ENCODE results near the gene ARHGEF33. TPM values are rescaled to one million over a fixed set of nuclear protein-coding genes. Genes with fewer than 3 reads are reported as not detected.

Gene ARHGEF33
- total RNA-seq, 2 experiments from 2014 or later: not detected

- Mint-ChIP-seq H3K4me1 (no peaks in the 10 kb centered on the region), H3K27me3 (no peaks in the 10 kb centered on the region), H3K4me3 (no peak overlapping the region), H3K27ac (no peak overlapping the region), H3K36me3 (ENCODE audit: low read depth) (no peaks in the 10 kb centered on the region), H3K9me3 (no peaks in the 10 kb centered on the region)
- ChIA-PET CTCF (interaction anchor here (0.6 to 5.5 kb wide), 22 partner anchors 7 to 297 kb away, joined by 3 to 63 read pairs (median 3); no protein-coding TSS in a partner anchor), POLR2A (interaction anchor here (0.6 kb wide), 1 partner anchor 195 kb away, joined by 4 read pairs; no protein-coding TSS in a partner anchor)
- DNase-seq: peak; percentile 83
Observed at GRCh38 chr2:38947241-38948239, 57.9 kb downstream of the ARHGEF33 start.

- H3K4me1 Mint-ChIP-seq: no peaks in the 10 kb centered on the region
- POLR2A ChIA-PET: no interaction called here
- H3K9me3 Mint-ChIP-seq: no peaks in the 10 kb centered on the region
- no peaks in the 10 kb centered on the region for H3K27me3 Mint-ChIP-seq
- no peak for DNase-seq
- no peaks in the 10 kb centered on the region for H3K36me3 Mint-ChIP-seq (ENCODE audit: low read depth)
- no peak overlapping the region for H3K4me3 Mint-ChIP-seq
- H3K27ac Mint-ChIP-seq: no peak overlapping the region
- CTCF ChIA-PET: interaction anchor here (1.1 to 5.5 kb wide), 14 partner anchors 10 to 296 kb away, joined by 3 to 63 read pairs (median 5); no protein-coding TSS in a partner anchor
Observed at GRCh38 chr2:38948387-38948882, 58.8 kb downstream of the ARHGEF33 start.

- POLR2A ChIA-PET: no interaction called here
- Mint-ChIP-seq H3K27ac (no peak overlapping the region), H3K9me3 (no peaks in the 10 kb centered on the region), H3K4me3 (no peak overlapping the region), H3K4me1 (no peaks in the 10 kb centered on the region), H3K36me3 (ENCODE audit: low read depth) (no peaks in the 10 kb centered on the region), H3K27me3 (no peaks in the 10 kb centered on the region)
- no peak for DNase-seq
- CTCF ChIA-PET: interaction anchor here (0.7 to 5.5 kb wide), 4 partner anchors 23 to 286 kb away, joined by 3 to 63 read pairs (median 4); no protein-coding TSS in a partner anchor
Observed at GRCh38 chr2:38948995-38949394, 59.3 kb downstream of the ARHGEF33 start.

- no peaks in the 10 kb centered on the region for H3K9me3 Mint-ChIP-seq
- ChIA-PET POLR2A (no interaction called here), CTCF (no interaction called here)
- H3K4me1 Mint-ChIP-seq: no peaks in the 10 kb centered on the region
- H3K27ac Mint-ChIP-seq: no peak overlapping the region
- DNase-seq: no peak
- no peak overlapping the region for H3K4me3 Mint-ChIP-seq
- no peaks in the 10 kb centered on the region for H3K36me3 Mint-ChIP-seq (ENCODE audit: low read depth)
- peaks cover 6% of the 10 kb centered on the region for H3K27me3 Mint-ChIP-seq
Observed at GRCh38 chr2:38951766-38952165, 62.1 kb downstream of the ARHGEF33 start.

GRCh38 chr2:38957972-38958371, 68.3 kb downstream of the ARHGEF33 start:
- H3K4me3 Mint-ChIP-seq: no peak overlapping the region
- peaks cover 2% of the 10 kb centered on the region for H3K9me3 Mint-ChIP-seq
- CTCF ChIA-PET: interaction anchor here (1.3 kb wide), 1 partner anchor 10 kb away, joined by 3 read pairs; no protein-coding TSS in a partner anchor
- no peaks in the 10 kb centered on the region for H3K36me3 Mint-ChIP-seq (ENCODE audit: low read depth)
- peaks cover 2% of the 10 kb centered on the region for H3K4me1 Mint-ChIP-seq
- H3K27ac Mint-ChIP-seq: no peak overlapping the region
- no peak for DNase-seq
- POLR2A ChIA-PET: no interaction called here
- peaks cover 35% of the 10 kb centered on the region for H3K27me3 Mint-ChIP-seq

GRCh38 chr2:38959466-38959865, 69.8 kb downstream of the ARHGEF33 start:
- CTCF ChIA-PET: interaction anchor here (0.9 to 2.1 kb wide), 2 partner anchors 12 to 115 kb away, joined by 3 to 8 read pairs; no protein-coding TSS in a partner anchor
- POLR2A ChIA-PET: no interaction called here
- Mint-ChIP-seq H3K27me3 (peaks cover 34% of the 10 kb centered on the region), H3K36me3 (ENCODE audit: low read depth) (no peaks in the 10 kb centered on the region), H3K4me1 (peaks cover 2% of the 10 kb centered on the region), H3K9me3 (peaks cover 2% of the 10 kb centered on the region), H3K27ac (no peak overlapping the region), H3K4me3 (peak overlapping the region; percentile 60)
- no peak for DNase-seq

GRCh38 chr2:38959938-38960608, 70.4 kb downstream of the ARHGEF33 start:
- Mint-ChIP-seq H3K27ac (no peak overlapping the region), H3K27me3 (peaks cover 34% of the 10 kb centered on the region), H3K9me3 (peaks cover 2% of the 10 kb centered on the region), H3K36me3 (ENCODE audit: low read depth) (no peaks in the 10 kb centered on the region), H3K4me3 (peak overlapping the region; percentile 38), H3K4me1 (peaks cover 2% of the 10 kb centered on the region)
- DNase-seq: peak; percentile 74
- CTCF ChIA-PET: interaction anchor here (0.9 to 2.1 kb wide), 2 partner anchors 12 to 114 kb away, joined by 3 to 8 read pairs; no protein-coding TSS in a partner anchor
- POLR2A ChIA-PET: no interaction called here

GRCh38 chr2:38960609-38961320, 71.1 kb downstream of the ARHGEF33 start:
- ChIA-PET POLR2A (no interaction called here), CTCF (interaction anchor here (0.5 to 2.1 kb wide), 2 partner anchors 13 to 20 kb away, joined by 3 to 8 read pairs; no protein-coding TSS in a partner anchor)
- DNase-seq: no peak
- H3K27me3 Mint-ChIP-seq: peaks cover 35% of the 10 kb centered on the region
- H3K4me1 Mint-ChIP-seq: peaks cover 2% of the 10 kb centered on the region
- peak overlapping the region; percentile 18 for H3K4me3 Mint-ChIP-seq
- H3K9me3 Mint-ChIP-seq: peaks cover 2% of the 10 kb centered on the region
- H3K27ac Mint-ChIP-seq: no peak overlapping the region
- no peaks in the 10 kb centered on the region for H3K36me3 Mint-ChIP-seq (ENCODE audit: low read depth)

- CTCF ChIA-PET: no interaction called here
- Mint-ChIP-seq H3K27ac (no peak overlapping the region), H3K27me3 (peaks cover 27% of the 10 kb centered on the region), H3K4me1 (no peaks in the 10 kb centered on the region), H3K36me3 (ENCODE audit: low read depth) (no peaks in the 10 kb centered on the region), H3K9me3 (no peaks in the 10 kb centered on the region), H3K4me3 (no peak overlapping the region)
- POLR2A ChIA-PET: no interaction called here
- DNase-seq: no peak
Observed at GRCh38 chr2:38966006-38966405, 76.3 kb downstream of the ARHGEF33 start.

GRCh38 chr2:38966678-38967077, 77.0 kb downstream of the ARHGEF33 start:
- CTCF ChIA-PET: no interaction called here
- H3K4me3 Mint-ChIP-seq: no peak overlapping the region
- POLR2A ChIA-PET: no interaction called here
- H3K4me1 Mint-ChIP-seq: no peaks in the 10 kb centered on the region
- H3K27me3 Mint-ChIP-seq: peaks cover 22% of the 10 kb centered on the region
- no peaks in the 10 kb centered on the region for H3K9me3 Mint-ChIP-seq
- no peak for DNase-seq
- no peak overlapping the region for H3K27ac Mint-ChIP-seq
- no peaks in the 10 kb centered on the region for H3K36me3 Mint-ChIP-seq (ENCODE audit: low read depth)

- no peak for DNase-seq
- ChIA-PET CTCF (interaction anchor here (0.5 kb wide), 1 partner anchor 28 kb away, joined by 3 read pairs; no protein-coding TSS in a partner anchor), POLR2A (no interaction called here)
- Mint-ChIP-seq H3K4me3 (no peak overlapping the region), H3K36me3 (ENCODE audit: low read depth) (no peaks in the 10 kb centered on the region), H3K9me3 (no peaks in the 10 kb centered on the region), H3K27me3 (peaks cover 12% of the 10 kb centered on the region), H3K27ac (no peak overlapping the region), H3K4me1 (no peaks in the 10 kb centered on the region)
Observed at GRCh38 chr2:38968021-38968420, 78.3 kb downstream of the ARHGEF33 start.

- Mint-ChIP-seq H3K4me1 (no peaks in the 10 kb centered on the region), H3K9me3 (no peaks in the 10 kb centered on the region), H3K27ac (no peak overlapping the region), H3K4me3 (no peak overlapping the region), H3K27me3 (peaks cover 5% of the 10 kb centered on the region), H3K36me3 (ENCODE audit: low read depth) (peaks cover 5% of the 10 kb centered on the region)
- POLR2A ChIA-PET: no interaction called here
- DNase-seq: no peak
- CTCF ChIA-PET: interaction anchor here (0.9 to 1.5 kb wide), 3 partner anchors 23 to 256 kb away, joined by 3 read pairs; no protein-coding TSS in a partner anchor
Observed at GRCh38 chr2:38971377-38971776, 81.7 kb downstream of the ARHGEF33 start.

Data from activated CD4-positive, alpha-beta T cell treated with anti-CD3 and anti-CD28 coated beads, Interleukin-2, amount 10 ng/mL, durations not matched to agents 7 days and 5 days (primary cell).